Posterior vena cava (tissue), 2 donors: ENCODE results near the gene SIM2. TPM values are rescaled to one million over a fixed set of nuclear protein-coding genes. Genes with fewer than 3 reads are reported as not detected.

ENCODE experiments used
- DNase-seq: peaks from one replicate; pipeline ENCODE4 v3.0.0-alpha.2; 2020; ENCODE audit warnings: low spot score
- intact Hi-C, 2 donors: fragments of 100-400 bp; cut with DNase I; formaldehyde crosslinking; loops; one replicate each; pipeline versions ENCODE4 v1.14.1 to v1.14.2; 2022 to 2023
- total RNA-seq, 2 donors: library from RNA; stranded (reverse); fragmentation: NEBNext Ultra II Directional; extraction: Animal tissue kit (Norgen Biotek cat#: 25700); gene quantifications; one replicate each; pipeline ENCODE4 v1.2.1, GENCODE V29; 2021
- donor health status: DM: yes; HTN: yes; CAD: no.
- donor health status: DM: yes; HTN: yes; CAD: no.

Gene SIM2
- total RNA-seq, 2 donors from 2014 or later = not detected

DNA sequence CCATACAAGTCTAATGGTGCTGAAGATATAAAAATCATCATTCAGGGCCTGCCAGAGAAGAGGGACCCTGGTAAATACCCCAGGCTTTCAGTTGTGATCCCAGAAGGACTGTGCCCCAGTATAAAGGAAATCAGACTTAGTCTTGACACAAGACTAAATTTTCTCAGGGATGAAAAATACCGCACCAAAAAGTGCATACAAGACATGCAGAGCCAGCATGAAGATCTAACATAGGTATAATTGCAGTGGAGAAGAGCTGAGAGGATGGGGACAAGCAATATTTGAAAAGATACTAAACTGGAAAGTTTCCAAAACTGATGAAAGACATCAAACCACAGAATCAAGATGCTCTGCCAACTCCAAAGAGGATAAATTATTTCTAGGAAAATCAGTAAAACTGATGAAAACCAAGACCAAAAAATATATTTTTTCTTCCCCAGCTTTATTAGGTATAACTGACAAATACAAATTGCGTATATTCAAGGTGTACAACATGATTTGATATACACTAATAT, 17.7 kb upstream of the SIM2 start:
- DNase-seq = no peak
- intact Hi-C loops = no loop called here

DNA sequence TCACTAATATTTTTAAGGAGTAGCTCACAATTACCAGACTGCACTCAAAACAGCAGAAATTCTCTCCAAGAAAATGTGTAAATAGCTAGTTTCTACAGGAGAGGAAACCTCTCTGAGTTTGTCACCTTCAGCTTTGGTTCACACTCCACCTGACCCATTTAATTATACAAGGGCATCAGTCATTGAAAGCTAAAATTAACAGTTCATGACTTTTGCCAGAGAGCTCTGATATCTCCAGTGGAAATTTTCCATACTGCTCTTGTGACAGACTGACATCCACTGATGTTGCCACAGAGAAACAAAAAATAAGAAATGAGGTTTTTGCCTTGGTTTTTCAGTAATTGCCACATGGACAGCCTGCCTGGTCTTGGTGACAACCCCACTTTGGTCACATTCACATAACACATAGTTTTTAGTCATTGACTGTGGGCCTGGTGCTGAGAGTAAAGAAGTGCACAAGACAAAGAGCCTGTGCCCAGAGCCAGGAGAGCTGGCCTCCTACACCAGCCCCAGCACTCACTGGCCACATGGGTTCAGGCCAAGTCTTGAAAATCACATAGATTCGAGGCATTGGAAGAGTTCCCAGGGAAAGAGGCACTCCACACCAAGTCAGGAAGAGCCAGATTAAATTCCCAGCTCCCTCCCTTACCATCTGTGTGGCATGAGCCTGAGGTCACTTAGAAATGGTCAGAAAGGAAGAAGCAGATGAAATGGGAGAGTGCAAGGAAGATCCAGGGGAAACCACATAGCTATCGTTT, 13.8 kb upstream of the SIM2 start:
- intact Hi-C loops = no loop called here
- no peak for DNase-seq

DNA sequence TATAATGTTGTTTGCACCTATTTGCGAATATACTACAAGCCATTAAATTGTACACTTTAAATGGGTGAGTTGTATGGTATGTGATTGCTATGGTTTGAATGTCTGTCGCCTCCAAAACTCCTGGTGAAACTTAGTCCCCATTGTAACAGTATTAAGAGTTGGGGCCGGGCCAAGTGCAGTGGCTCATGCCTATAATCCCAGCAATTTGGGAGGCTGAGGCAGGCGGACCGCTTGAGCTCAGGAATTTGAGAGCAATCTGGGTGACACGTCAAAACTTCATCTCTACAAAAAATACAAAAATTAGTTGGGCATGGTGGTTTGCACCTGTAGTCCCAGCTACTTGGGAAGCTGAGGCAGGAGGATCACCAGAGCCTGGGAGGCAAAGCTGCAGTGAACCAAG, 12.0 kb upstream of the SIM2 start:
- intact Hi-C loops = no loop called here
- DNase-seq = no peak

DNA sequence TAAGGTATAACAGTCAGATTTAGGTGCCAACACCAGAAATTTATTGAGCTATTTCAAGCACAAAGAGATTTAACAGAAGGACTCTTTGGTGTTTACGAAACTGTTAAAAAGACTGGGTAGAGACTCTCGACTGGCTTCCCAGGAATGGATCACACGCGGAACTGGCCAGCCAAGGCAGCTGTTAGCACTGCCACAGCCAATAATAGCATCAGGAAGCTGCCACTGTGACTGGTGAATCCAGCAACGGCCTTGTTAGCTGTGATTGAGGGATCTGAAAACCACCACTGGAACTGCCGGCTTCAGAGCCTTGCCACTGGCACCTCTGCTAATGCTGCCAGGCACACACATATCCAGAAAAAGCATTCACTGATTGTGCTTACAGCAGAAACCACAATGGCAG, 10.6 kb upstream of the SIM2 start:
- intact Hi-C loops = no loop called here

DNA sequence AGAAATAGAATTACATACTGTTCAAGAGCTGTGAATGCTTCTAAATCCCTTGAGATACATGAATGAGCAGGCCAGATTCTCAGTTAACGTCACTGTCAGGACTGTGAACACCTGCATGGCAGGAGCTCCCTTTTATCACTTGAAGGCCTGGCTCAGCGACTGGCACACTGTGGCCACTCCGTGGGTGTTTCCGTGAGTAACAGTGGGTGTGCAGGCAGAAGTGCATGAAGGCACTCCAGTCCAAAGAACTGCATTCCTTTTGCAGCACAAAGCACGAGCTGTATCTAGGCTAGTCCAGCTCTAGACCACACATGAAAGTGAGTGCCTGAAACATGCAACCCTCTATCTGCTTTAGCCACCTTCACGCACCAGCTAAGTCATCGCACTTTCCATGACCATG, 9.6 kb upstream of the SIM2 start:
- intact Hi-C loops = no loop called here
- DNase-seq = no peak

More for the DNA sequence above, 10.6 kb upstream of the SIM2 start:
- DNase-seq = no peak

DNA sequence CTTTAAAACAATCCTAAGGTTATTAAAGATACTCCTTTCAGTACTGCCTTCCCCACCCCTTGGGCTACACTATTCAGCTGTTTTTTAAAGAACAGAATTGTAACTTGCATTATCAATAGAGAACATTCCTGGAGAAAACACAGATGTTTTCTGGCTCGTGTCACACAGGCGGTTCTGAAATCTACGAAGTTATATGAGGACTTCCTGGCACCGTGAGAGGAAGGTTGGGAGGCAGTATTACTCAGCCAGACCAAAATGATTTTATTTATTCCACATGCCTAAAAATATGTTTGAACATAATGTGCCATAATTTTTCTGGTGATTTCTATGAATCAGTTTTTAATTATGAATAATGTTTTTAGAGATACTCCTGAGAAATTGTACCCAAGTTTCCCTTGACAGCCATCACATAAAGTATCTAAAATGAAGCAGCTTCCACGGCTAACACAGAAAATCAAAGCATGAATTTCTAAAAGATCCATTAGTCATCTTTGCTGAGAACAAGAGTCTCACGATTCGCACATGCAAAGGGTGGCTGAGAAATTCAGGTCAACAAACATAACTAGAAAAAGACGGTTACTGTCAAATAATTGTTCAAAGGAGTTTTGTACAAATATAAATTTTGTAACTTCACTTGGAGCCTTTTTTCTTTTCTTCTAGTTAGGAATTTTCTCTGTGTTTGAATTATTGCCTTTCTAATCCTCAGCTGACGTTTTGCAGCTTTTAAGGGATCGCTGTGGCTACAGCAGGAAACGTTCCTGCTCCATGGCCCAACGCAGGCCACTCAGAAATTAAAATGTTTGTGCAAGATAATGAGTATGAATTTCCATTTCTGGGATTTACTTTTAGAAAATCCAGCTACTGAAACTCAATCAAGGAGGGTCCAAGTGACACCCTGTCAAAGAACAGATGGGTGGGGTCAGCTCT, 8.0 kb upstream of the SIM2 start:
- intact Hi-C loops = loop anchor here in 1 of 2 donors (10.0 kb wide), 1 partner anchor 86 kb away; no protein-coding TSS in a partner anchor
- DNase-seq = no peak

DNA sequence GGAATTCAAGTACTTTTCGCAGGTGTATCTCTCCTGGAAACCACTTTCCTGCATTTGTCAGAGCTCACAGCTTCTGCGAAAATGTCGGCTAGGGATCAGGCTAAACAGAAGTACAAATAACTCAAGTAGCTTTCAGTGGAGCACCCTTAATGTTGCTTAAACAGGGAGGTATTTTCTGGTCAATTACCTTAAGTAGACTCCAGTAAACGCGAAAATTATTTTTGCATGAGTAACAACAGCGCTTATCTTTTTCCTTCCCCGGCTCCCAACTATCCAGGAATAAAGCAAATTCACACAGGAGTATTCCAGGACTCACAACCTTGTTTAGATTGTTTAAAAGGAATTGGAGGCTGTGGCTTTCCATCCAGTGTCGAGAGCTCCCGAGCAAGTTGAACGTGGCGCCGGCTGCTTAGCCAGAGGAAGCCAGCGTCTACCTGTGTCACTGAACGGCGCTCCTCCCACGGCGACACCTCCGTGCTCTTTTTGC, 7.3 kb upstream of the SIM2 start:
- intact Hi-C loops = loop anchor here in 1 of 2 donors (10.0 kb wide), 1 partner anchor 87 kb away; no protein-coding TSS in a partner anchor

DNA sequence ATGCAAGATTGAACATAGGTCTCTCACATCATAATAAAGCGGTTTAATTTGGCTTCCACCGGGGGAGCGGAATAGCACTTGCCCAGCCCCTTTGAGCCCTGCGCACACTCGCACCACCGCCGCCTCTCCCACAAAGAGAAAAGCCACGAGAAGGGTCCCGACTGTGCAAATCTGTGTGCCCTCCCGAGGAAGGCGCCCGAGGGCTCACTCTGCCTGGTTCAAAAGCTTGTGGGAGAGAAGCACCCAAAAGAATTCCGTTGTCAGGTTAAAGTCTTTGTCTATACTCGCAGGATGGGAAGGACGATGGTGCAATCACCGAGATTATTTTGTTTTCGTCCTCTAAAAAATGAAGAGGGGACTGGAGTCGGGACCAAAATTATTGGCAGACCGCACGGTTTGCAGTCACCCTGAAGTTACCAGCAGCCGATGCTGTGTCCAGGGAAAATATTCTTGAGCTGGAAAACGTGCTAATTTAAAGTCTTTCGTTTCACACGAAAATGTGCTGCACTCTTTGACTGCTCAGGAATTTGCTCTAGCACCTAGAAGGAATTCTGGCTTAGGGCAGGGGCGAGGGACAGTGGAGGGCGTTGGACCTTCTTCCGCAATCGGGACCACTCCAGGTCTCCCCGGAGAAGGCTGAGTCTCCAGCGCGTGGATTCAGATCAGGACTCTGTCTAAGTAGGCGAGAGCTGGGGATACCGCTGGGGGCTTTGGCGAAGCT, 6.6 kb upstream of the SIM2 start:
- intact Hi-C loops = loop anchor here in 1 of 2 donors (10.0 kb wide), 1 partner anchor 87 kb away; no protein-coding TSS in a partner anchor
- no peak for DNase-seq

More for the DNA sequence above, 7.3 kb upstream of the SIM2 start:
- no peak for DNase-seq

DNA sequence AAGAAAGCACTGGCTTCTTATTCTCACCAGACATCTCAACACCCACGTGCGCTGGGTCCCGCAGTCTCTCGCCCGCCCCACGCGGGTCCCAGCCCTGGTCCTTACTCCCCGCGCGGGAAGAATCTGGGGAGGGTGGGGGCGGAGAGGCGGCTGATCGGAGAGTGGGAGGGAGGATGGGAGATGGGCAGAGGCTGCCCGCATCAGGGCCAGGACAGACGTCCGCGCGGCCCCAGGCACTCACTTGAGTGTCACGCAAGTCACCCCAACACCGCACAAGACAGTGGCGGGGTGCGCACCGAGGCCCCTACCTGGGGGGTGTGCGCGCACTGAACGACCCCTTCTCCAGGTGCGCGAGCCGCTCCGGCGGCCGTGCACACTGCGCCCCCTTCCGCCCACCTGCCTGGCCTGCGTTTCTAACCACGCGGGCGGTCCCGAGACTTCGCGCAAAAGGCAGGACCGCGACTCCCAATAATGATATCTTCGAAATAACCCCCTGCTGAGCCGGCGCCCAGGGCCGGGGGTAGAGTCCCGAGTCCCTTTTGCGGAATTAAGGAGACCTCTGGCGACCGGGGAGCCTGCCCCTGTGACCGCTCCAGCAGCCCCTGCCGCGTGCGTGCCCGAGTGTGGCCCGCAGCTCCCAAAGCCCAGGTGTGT, 6.0 kb upstream of the SIM2 start:
- DNase-seq = no peak
- intact Hi-C loops = loop anchor here in 1 of 2 donors (10.0 kb wide), 1 partner anchor 88 kb away; no protein-coding TSS in a partner anchor

DNA sequence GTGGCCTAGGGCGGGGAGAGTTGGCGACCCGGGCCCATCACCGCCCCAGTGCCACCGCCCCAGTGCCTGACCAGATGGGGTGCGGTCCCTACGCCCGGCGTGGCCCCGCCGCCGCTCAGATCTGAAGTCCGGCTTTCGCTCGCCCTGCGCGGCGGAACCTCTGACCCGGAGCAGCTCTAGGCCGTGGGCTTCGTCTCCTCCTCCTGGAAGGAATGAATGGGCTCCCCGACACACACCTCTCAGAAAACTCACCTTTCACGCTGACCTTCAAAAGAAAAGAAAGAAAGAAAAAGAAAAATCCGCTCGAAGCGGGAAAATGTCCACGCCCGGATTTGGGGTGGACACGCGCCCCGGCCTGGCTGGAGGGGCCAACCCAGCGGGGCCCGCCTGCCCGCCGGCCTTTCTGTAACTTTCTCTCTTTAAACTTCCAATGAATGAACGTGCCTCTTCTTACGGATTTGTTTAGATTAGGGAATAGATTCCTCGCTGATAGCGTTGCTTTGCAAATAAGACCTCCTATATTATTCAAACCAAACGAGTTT, 5.4 kb upstream of the SIM2 start:
- intact Hi-C loops = loop anchor here in 1 of 2 donors (10.0 kb wide), 1 partner anchor 89 kb away; no protein-coding TSS in a partner anchor
- no peak for DNase-seq

DNA sequence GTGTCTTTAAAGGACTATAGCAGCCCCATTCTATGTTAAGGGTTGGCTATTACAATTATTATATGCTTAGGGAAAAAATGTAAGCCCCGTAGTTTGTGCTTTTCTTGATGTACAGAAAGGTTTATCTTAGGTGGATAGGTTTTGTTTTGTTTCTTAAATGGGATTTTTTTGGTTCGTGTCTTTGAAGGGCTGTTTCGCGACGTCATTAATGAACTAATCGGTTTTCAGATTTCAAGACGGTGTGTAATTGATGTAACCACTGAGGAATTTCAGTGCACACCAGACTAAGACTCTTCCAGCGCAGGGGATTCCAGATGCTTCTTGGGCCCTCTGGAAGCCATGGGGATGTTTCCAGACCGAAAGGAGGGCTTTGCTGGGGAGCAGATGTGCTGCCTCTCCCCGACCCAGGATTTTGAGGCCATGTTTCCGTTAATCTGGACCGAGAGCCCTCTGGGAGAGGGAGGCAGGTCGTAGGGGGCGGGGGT, 4.8 kb upstream of the SIM2 start:
- intact Hi-C loops = loop anchor here in 1 of 2 donors (10.0 kb wide), 1 partner anchor 89 kb away; no protein-coding TSS in a partner anchor
- no peak for DNase-seq

DNA sequence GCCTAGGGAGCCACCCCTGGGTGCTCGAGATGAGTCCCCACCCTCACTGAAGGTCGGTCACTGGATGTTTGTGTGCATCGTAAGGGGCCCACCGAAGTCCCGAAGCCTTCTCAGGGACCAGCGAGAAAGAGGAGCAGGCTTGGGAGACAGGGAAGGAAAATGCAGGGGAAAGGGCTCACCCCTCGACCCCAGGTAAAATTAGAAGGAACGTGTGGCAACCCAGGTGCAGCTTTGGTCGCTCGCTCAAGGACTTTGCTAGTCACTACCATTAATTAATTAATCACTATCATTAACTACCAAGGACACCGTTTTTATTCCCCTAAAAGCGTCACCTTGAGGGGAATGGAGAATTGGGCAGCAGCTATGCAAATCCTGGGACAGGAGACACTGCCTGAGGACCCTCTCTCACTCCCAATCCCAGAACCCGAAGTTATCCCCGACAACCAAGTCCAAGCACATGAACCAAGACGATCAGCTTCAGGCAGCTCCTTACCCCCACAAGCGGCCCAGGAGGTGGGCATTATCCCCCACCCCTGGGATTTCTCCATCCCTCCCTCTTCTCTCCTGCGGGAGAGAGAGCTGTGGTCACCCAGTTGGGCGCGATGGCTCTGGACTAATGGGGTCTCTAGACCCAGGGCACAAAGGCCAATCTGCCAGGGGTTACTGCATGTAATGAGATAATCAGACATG, 4.2 kb upstream of the SIM2 start:
- intact Hi-C loops = loop anchor here in 1 of 2 donors (10.0 kb wide), 1 partner anchor 90 kb away; no protein-coding TSS in a partner anchor
- no peak for DNase-seq

DNA sequence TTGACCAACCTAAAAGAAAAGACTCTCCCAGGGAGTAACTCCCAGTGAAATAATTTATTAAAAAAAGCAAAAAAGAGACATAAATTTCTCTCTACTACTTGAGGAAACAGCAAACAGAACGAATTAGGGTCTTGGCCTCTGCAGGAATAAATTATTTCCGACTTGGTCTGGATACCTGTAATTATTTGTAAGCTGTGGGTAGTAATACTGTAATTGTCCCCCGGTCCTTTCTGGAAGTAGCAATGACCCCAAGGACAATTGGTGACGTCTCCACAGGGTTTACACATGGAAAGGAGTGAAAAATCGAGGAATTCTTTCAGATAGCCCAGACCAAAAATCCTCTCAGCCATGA, 3.7 kb upstream of the SIM2 start:
- no peak for DNase-seq
- intact Hi-C loops = loop anchor here in 1 of 2 donors (10.0 kb wide), 1 partner anchor 90 kb away; no protein-coding TSS in a partner anchor

DNA sequence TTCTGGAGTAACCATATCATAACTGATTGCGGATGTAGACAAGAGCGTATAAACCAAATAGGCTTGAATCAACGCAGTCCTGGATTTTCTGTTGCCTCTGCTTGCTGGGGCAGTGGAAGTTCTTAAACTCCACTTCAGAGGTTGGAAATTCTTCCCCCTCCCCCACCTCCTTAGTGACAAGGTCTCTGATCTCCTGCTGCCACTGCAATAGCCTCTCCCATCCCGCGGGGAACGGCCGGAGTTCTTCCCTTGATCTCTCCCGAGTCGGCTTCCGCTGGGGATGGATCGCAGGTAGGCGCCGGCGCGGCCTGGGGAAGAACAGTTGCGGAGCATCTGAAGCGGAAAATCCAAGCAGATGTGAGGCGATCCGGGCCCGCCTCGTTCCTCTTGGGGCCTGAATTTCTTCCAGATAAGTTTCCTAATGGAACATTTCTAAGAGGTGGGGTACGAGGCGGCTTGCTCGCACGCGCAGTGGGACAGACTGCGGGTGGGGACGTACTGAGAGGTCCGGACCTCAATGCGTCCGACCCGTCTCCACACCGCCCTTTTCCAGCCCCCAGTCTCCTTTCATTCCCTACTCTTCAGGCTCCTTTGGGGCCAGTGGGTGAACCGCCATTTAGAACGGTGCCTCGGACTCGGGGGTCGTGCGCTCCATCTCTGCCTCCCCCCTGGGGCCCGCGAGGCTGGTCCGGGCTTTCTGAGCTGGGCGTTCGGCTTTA, 3.1 kb upstream of the SIM2 start:
- intact Hi-C loops = loop anchor here in 1 of 2 donors (10.0 kb wide), 1 partner anchor 91 kb away; no protein-coding TSS in a partner anchor
- no peak for DNase-seq

DNA sequence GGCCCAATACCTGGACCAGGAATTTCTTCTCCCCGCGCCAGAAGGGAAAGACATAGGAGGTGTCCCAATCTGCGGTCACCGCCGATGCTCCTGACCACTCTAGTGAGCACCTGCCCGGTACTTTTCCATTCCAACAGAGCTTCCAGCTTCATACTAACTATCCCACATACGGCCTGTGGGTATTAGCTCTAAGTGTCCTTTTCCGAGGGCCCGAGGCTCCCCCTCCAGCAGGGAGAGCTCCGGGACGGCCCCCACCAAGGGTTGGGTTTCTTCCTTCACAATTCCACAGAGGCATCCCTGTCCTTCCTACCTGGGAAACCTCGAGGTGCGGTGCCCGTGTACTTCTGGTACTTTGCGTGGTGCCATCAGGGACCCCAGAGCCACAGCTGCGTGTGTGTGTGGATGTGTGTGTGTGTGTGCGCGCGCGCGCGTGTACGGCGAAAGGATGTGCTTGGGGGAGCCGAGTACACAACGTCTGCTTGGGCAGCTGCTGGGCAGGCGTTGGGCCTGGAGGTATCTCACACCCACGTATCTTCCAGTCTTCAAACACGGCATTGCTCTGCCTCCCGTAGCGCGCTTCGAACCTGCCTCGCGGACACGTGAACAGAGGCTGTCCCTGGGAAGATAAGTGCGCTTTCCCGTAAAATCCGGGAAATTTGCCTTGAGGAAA, 2.4 kb upstream of the SIM2 start:
- intact Hi-C loops = loop anchor here in 1 of 2 donors (10.0 kb wide), 1 partner anchor 92 kb away; no protein-coding TSS in a partner anchor
- DNase-seq = no peak
